HG02981 (cell line): ENCODE results near the gene NTN3.
"Not testable (repeated sequence)": the region's sequence is repeated elsewhere in the genome, so short reads cannot be mapped to it uniquely, and the experiment has no call there.

Source experiments
- ATAC-seq: cut with Tn5 transposase; IDR thresholded peaks from one replicate; pipeline ENCODE4 v1.9.1; 2021; ENCODE audit warnings: mild to moderate bottlenecking, moderate library complexity; ENCODE audit not compliant: unreplicated experiment

Gene NTN3

GRCh38 chr16:2471016-2471652 is at the start of gene NTN3:
Gene NTN3 (plus strand): TSS chr16:2471297. CDS start chr16:2471702, 405 bp downstream.
- ATAC-seq: no peak

- ATAC-seq: no peak
Measured at GRCh38 chr16:2422123-2422867, 48.8 kb upstream of the NTN3 start.

GRCh38 chr16:2424061-2425007 is 46.8 kb upstream of the NTN3 start:
- no peak for ATAC-seq

GRCh38 chr16:2425008-2425518 is 46.0 kb upstream of the NTN3 start:
- ATAC-seq: no peak

GRCh38 chr16:2425825-2426430 is 45.2 kb upstream of the NTN3 start:
- no peak for ATAC-seq

GRCh38 chr16:2426941-2427361 is 44.1 kb upstream of the NTN3 start:
- no peak for ATAC-seq

- ATAC-seq: no peak
Measured at GRCh38 chr16:2427526-2427925, 43.6 kb upstream of the NTN3 start.

- peak; percentile 19 for ATAC-seq
Measured at GRCh38 chr16:2428051-2428783, 42.9 kb upstream of the NTN3 start.

GRCh38 chr16:2428784-2429033 is 42.4 kb upstream of the NTN3 start:
- ATAC-seq: peak; percentile 16

- peak; percentile 75 for ATAC-seq
Measured at GRCh38 chr16:2429034-2429770, 41.9 kb upstream of the NTN3 start, which contains the start of gene CCNF. Gene CCNF (plus strand): TSS chr16:2429447. CDS start chr16:2429482, 35 bp downstream.

GRCh38 chr16:2429771-2430663 is 41.1 kb upstream of the NTN3 start:
- ATAC-seq: peak; percentile 2

GRCh38 chr16:2432286-2432685 is 38.8 kb upstream of the NTN3 start:
- no peak for ATAC-seq

- no peak for ATAC-seq
Measured at GRCh38 chr16:2432801-2433505, 38.1 kb upstream of the NTN3 start.

GRCh38 chr16:2435236-2435635 is 35.9 kb upstream of the NTN3 start:
- ATAC-seq: not testable (repeated sequence)

GRCh38 chr16:2436110-2436509 is 35.0 kb upstream of the NTN3 start:
- no peak for ATAC-seq

GRCh38 chr16:2437032-2437790 is 33.9 kb upstream of the NTN3 start:
- no peak for ATAC-seq

GRCh38 chr16:2438121-2438520 is 33.0 kb upstream of the NTN3 start:
- no peak for ATAC-seq
